DND-41 (cell line): ENCODE measurements around the gene PFAS.

Experiments used
- CTCF ChIP-seq: IDR thresholded peaks from 2 replicates; pipeline ENCODE4 v1.5.1; 2012; ENCODE audit warnings: borderline replicate concordance, low read length, moderate library complexity, mild to moderate bottlenecking; ENCODE audit not compliant: poor library complexity, severe bottlenecking; ENCODE audit errors: extremely low read depth
- EZH2 ChIP-seq: IDR thresholded peaks from 3 replicates; pipeline ENCODE4 v1.6.1; 2012; ENCODE audit warnings: borderline replicate concordance, low read depth, mild to moderate bottlenecking, moderate library complexity, low read length, inconsistent platforms; ENCODE audit not compliant: severe bottlenecking

- TF ChIP-seq CTCF = no peak
- no peak for TF ChIP-seq EZH2
Measured at GRCh38 chr17:8210761-8211458, 38.2 kb upstream of the PFAS start.
